Hepatocyte (in vitro differentiated cells): Measurements from ENCODE around the gene GBP5.
"Not testable (repeated sequence)": the region's sequence is repeated elsewhere in the genome, so short reads cannot be mapped to it uniquely, and the experiment has no call there.

Source experiments
- EZH2phosphoT487 ChIP-seq: fragments of 200-600 bp; sonication (generic); IDR thresholded peaks from one replicate; pipeline ENCODE4 v1.6.1; 2018; ENCODE audit warnings: antibody characterized with exemption, mild to moderate bottlenecking, low read depth, moderate library complexity; ENCODE audit not compliant: unreplicated experiment, severe bottlenecking
- TF ChIP-seq, protein P1 (sequence below): fragments of 200-600 bp; sonication (generic); IDR thresholded peaks from 2 replicates; pipeline ENCODE4 v1.5.1; 2016; ENCODE audit warnings: antibody characterized with exemption, mild to moderate bottlenecking; ENCODE audit not compliant: poor library complexity

DNA sequence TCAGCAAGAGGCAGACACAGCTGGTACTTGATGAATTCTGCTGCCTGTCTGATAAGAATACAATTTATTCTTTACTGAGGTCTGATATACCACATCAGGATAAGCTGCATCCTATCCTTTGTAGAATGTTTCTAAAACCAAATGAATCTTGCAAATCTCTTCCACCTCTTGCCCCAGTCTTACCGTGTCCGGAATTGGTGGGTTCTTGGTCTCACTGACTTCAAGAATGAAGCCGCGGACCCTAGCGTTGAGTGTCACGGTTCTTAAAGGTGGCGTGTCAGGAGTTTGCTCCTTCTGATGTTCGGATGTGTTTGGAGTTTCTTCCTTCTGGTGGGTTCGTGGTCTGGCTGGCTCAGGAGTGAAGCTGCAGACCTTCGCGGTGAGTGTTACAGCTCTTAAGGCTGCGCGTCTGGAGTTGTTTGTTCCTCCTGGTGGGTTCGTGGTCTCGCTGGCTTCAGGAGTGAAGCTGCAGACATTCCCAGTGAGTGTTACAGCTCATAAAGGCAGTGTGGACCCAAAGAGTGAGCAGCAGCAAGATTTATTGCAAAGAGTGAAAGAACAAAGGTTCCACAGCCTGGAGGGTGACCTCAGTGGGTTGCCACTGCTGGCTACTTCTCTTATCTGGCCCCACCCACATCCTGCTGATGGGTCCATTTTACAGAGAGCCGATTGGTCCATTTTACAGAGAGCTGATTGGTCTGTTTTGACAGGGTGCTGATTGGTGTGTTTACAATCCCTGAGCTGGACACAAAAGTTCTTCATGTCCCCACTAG is at the start of gene GBP5:
- TF ChIP-seq, protein P1, sequence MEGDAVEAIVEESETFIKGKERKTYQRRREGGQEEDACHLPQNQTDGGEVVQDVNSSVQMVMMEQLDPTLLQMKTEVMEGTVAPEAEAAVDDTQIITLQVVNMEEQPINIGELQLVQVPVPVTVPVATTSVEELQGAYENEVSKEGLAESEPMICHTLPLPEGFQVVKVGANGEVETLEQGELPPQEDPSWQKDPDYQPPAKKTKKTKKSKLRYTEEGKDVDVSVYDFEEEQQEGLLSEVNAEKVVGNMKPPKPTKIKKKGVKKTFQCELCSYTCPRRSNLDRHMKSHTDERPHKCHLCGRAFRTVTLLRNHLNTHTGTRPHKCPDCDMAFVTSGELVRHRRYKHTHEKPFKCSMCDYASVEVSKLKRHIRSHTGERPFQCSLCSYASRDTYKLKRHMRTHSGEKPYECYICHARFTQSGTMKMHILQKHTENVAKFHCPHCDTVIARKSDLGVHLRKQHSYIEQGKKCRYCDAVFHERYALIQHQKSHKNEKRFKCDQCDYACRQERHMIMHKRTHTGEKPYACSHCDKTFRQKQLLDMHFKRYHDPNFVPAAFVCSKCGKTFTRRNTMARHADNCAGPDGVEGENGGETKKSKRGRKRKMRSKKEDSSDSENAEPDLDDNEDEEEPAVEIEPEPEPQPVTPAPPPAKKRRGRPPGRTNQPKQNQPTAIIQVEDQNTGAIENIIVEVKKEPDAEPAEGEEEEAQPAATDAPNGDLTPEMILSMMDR: not testable (repeated sequence)
- TF ChIP-seq EZH2phosphoT487: not testable (repeated sequence)
